NK-92 (cell line): Measurements from ENCODE around the gene ASB10.

Source experiments
- DNase-seq: peaks from one replicate; lab custom pipeline; 2025; ENCODE audit not compliant: unreplicated experiment; lab: John Stamatoyannopoulos, UW

ASB10 gene

DNA sequence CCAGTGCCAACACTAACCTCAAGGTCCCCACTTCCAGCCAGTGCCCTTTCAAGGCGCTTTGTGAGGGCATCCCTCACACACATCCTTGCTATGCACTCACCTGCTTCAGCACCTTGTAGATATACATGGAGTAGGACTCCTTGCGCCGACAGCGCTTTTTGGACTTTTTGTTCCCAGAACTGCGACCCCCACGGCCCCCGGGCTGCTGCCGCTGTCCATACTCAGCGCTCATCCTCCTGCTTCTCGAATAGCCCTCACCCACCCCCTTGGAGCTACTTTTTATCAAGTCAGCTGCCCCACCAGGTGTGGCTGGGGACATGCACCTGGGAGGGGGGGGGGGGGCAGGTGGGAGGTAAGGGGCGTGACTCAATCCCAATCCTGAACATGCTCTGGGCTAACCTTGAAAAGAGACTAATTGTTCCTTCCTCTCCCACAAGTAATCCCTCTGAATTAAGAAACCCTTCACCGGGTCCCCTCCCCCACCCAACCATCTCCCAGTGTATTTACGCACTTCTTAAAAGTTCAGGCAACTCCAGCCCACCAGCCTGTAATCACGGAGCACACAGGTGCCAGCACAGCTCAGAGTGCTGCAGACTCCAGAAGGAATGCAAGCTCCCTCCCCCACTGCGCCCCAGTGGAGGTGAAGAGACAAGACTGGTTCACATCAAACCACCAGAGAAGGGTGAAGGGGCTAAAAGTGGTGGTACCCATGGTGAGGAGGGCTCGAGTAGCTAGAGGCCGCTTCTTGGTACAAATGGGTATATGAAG is 23.2 kb upstream of the ASB10 start, which contains the start of gene H2BK1:
TSS of gene H2BK1 (minus strand) at position 402 of the 768 bp plus-strand sequence. CDS start at position 232, 170 bp downstream.
- DNase-seq: no peak

DNA sequence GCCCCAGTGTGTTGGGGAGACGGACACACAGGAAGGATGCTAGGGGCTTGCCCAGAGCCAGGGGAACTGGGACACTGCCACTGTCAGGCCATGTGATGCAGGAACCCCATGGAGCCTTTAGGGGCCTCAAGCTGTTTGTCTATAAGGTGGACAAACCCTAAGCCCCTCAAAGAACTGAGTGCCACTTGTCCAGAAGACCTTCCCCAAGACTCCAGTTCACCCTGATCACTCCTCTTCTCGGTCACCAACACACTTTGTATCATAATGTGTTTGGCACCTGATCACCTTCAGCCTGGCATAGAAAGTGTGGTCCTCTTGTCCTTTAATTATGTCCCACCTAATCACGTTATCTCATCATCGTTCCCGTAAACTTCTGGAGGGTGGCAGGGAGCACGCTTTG is 22.5 kb upstream of the ASB10 start:
- no peak for DNase-seq

DNA sequence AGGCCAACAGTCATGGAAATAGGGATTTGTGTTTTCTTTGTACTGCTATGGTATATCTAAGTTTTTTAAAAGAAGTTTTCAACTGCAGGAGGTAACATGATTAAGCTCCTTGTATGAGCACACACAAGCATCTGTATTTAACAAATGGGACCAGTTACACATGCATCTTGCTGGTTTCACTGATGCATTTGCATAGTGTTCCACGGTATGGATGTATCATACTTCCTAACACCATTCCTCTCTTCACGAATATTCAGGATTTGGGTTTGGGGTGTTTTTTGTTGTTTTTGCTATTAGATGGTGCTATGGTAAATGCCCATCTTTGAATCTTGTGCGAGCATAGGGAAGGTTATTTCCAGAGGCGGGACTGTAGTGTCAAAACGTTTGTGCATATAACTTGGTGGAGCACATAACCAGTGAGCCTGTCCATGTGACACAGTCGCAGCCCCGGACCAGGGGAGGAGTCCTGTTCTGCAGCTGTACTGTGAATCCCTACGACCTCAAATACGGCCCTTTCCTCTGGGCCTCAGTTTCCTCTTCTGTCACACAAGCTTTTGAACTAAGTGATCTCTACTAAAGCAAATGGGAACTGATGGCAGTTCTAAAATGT is 21.3 kb upstream of the ASB10 start:
- DNase-seq: no peak

DNA sequence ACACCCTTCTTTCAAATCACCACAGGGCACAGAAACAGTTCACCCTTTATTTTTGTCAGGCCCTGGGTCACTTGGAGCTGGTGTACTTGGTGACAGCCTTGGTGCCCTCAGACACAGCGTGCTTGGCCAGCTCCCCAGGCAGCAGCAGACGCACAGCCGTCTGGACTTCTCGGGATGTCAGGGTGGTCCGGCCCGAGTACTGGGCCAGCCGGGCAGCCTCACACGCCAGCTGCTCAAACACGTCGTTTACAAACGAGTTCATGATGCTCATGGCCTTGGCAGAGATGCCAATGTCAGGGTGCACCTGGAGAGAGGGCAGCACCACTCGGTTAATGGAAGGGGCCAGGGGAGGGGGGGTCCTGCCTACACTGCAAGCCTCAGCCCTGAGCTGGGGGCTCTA is 20.8 kb upstream of the ASB10 start:
- DNase-seq: no peak

DNA sequence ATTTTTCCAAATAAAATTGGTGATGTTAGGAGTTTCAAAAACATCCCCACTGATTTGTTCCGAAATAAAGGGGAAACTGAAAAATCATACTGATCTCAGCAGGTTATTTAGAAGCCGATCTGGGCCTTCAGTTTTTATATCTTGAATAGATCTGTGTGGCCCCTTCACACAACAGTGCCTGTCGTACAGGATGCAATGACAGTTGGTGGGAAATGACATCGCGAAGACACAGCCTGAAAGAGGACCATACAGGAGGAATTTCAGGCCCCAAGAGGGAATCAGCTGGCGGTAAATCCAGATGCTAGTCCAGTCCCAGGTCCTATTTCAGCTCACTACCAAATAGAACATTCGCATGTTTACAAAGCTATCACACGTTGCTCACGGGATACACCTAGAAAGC is 20.3 kb upstream of the ASB10 start:
- DNase-seq: no peak

DNA sequence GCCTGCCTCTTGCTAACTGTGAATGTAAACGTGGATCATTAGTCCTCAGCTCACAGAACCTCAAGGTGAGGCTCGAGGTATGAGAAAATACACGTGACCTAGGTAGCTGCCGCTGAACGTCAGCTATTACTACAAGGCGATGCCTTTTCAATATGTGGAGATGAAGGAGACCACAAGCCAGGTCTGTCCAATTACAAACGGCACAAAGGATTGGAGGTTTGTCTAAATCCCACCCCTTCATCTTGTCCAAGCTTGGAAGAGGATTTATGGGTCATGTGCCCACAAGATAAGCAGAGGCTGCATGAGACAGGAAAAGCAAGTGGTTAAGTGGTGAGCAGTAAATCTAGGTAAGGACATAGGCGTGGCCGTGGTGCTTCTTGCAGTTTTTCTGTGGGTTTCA is 19.9 kb upstream of the ASB10 start:
- no peak for DNase-seq

DNA sequence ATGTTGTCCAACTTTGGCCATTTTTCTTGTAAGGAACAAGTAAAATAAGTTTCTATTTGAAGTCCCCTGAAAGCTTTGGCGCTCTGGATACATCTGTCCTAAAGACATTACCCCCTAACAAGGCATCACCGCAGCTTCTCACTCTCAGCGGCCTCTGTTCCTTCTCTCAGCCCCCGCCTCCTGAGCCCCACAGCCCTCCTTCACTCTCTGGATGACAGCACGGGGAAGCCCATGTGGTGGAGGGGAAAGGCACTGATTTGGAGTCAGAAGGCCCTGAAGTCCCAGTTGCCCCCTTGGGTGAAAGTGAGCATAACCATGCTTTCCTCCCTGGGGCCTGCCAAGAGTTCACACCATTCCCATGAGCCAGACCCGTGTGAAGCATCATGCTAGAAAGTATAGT is 18.7 kb upstream of the ASB10 start:
- DNase-seq: no peak

DNA sequence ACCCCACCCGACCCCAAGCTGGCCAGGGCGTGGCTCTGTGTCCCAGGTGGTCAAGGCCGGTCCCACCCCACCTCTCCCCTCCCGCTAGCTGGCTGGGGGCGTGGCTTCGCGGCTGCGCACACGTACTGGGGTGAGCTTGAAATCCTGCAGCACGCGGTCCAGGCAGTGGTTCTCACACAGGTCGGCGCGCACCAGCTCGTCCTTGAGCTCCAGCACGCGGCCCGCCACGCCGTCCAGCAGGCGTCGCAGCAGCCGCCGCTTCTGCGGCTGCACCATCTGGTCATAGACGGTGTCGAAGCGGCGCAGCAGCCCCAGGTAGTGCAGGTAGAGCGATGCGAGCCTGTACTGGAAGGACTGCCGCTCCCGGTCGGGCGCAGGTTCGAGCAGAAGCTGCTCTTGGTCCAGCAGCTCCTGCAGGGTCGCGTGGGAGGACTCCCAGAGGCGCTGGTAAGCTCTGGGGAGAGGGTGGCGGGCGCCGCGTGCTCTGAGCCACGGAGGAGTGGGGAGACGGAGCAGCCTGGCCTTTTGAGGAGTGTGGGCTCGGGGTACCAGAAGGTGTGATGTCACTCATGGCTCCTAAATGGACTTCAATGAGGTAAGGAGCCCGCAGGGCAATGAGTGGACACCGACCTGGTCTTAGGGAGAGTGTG is 17.5 kb upstream of the ASB10 start:
- no peak for DNase-seq

DNA sequence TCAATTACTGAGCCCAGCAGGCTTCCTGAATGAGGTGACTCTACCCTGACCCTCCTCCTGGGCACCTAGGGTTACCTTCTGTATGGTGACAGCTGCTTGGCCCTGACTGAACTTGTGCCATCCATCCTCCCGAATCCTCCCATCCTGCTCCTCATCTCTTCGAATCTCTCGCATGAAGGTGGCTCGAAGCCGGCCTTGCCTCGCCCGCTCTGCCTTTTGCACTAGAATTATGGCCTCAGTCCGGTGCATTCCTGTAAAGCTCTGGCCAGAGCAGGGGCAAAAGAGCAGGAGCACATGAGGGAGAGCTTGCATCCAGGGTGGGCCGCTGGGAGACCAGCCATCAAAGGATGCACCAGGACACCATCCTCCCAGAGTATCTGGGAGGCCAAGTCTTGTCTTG is 15.8 kb upstream of the ASB10 start:
- no peak for DNase-seq

DNA sequence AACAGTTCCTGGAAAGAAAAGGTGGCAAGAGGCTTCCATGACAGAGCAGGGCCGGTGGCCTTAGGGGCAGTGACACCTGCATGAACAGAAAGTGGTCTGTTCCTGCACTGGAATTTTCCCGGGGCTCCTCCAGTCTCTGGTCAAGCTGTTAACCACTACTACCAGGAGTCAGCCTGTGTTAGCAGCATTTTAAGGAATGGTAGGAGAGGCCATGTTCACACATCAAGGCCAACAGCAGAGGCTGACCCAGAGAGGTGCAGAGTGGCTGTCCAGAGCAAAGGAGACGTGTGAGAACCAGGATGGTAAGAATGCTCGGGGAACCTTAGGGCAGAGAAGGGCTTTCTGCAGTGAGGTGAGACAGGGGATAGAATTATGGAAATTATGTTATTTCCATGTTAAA is 14.7 kb upstream of the ASB10 start:
- DNase-seq: no peak

DNA sequence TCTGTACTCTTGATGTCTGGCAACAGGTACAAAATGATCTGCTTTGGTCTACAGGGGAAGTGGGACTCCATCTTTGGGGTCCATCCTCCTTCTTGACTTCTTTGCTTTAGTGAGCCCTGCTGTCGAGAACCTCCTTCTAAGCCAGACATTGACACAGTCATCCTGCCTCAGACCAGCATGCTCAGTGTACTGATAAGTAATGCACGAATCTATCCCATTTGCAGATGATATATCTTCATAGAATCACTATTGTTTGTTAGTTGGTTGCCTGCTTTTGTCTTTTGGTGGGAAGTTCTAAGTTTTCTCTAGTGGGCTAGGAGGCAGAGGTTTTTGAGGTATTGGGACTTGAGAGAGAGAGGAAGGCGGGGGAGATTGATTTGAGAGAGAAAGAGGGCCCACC is 14.3 kb upstream of the ASB10 start:
- DNase-seq: no peak

DNA sequence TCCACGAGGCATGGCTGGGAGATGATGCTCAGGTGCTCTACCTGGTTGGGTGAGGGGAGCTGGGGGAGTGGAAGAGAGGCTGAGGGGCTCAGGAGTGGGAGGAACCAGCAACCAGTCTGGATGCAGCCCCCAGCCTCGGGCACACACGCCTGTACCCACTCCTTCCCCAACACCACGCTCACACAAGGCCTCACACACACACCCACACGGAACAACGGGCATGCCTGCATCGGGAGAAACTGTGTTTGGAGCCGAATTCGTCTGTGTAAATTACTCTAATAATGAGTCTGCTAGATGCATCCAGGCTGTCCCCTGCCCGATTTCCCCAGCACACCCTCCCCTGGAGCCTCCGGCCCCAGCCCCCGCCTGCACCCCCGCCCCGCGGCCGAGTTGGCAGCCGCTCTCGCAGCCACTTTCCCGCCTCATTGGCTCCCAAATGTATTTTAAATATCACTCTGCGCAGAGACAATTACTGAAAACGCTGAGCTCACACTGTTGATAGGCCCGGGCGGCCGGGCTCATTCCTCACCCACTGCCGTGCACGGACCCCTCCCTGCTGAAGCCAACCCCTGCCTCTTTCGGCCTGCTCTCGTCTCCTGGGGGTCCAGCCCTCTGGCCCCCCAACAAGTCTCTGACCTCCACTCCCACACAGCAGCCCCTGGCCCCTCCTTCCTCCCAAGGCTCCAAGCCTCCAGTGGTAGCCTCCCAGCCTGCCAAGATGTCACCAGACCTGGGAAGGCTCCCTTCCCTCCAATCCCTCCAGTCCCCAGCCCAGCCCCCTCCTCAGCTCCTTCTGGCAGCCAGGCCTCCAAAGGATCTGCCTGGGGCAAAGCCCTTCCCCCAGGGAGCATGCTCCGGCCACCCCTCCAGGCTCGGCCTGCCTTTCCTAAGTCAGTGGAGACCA is 12.1 kb upstream of the ASB10 start:
- no peak for DNase-seq

DNA sequence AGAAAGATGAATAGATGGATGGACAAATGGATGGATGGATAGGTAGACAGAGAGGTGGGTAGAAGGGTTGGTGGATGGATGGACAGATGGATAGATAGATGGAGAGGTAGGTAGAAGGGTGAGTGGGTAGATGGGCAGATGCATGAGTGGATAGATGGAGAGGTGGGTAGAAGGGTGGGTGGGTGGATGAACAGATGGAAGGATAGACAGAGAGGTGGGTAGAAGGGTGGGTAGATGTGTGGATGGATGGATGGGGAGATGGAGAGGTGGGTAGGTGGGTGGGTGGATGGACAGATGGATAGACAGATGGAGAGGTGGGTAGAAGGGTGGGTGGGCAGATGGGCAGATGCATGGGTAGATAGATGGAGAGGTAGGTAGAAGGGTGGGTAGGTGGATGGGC is 10.9 kb upstream of the ASB10 start:
- DNase-seq: no peak

DNA sequence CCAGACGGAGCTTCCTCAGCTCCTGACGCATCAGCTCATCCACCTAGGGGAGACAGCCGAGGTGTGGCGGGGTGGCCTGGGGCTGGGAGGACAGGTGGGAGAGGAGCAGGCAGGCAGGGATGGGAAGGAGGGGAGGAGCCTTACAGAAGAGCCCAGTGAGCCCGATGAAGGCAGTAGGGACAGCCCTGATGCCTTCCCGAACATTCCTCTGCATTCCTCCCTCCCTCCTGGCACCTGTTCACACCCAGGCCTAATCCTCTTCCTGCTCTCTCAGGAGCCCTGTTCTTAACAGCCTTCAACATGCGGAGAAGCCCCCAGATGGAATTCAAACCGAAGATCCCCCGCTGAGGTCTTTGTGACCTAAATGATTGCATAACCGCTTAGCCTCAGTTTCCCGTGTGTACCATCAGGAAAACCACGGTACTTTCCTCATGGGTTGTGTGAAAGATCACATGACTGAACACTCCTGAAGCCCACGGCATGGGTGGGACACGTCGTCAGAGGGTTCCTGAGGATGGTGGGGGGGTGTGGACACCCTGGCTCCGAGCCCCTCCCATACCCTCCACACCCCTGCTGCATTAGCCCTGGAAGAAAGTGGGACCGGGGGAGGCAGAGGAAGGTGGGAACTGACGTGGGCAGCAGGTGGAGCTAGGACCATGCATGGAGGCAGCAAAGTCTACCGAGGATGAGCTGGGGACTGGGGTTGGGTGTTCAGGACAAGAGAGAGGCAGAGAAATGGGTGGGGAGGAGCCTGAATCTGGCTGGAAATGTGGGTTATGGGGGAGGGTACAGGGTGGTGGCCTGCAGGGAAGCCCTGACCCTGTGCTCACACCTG is 8.8 kb upstream of the ASB10 start:
- no peak for DNase-seq

DNA sequence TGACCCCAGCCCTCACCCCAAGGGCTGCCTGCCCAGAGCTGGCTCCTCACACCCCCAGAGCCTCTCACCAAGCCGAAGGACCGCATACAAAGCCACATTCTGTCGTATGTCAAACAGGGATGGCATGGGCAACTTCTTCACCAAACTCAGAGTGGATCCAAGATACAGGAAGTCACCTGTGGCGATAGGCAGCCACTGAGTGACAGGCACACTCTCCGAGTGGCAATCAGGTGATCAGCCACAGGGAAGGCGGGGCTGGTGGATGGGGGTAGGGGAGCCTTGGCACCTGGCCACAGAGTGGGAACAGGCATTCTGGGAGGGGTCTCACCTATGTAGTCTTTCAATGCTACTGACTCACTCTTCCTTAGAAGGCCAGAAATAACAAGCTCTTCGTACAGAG is 7.1 kb upstream of the ASB10 start:
- DNase-seq: no peak

DNA sequence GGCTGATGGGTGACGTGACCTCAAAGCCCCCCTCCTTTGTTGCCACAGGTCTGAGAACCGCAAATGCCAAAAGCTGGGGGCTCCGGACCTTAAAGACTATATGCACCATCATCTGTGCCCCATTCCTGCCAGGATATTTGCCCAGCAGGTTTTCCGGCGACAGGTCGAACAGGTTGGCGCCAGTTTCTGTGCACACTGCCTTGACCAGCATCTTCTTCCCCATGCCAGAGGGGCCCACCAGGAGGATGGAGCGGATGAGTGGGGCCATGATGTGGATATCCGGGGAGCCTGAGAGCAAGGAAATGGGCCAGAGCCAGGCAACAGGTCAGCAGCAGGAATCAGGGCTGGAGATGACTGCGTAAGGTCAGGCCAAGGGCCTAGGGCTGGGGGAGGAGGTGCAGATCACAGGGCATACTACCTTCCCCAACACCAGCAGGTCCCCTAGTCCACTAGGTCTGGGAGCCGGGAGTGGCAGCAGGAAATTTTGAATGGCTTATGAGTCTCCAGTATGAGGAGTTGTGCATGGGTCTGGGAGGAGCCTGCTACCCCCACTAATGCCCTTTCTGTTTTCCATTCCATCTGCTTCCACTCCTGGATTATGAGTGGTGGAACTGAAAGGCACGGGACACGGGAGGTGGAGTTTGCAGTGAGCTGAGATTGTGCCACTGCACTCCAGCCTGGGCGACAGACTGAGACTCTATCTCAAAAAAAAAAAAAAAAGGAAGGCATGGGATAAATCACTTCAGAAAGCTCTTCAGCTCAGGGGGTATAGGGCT is 6.3 kb upstream of the ASB10 start:
- no peak for DNase-seq

DNA sequence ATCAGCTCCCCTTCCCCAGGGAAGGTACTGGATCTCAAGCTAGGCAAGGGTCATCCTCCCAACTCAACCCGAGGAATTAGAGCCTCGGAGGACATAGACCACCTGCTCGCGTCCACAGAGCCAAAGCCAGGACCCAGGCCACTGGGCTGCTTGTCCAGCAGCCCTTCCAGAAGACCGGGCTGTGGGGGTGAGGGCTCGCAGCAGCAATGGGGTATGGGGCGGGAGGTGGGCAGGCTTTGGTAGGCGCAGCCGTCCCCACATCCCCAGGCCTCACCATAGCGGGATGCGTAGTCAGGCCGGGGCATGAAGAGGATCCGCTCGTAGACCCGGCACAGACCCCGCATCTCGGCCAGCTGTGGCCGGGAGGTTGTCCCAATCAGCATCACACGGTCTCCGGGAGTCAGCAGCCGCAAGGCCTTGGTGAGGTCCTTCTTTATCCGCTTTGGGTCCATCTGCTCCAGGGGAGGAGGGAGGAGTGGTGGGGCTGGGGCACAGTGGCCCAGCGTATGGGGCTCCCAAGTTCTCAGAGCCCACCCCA is 5.0 kb upstream of the ASB10 start:
- no peak for DNase-seq

DNA sequence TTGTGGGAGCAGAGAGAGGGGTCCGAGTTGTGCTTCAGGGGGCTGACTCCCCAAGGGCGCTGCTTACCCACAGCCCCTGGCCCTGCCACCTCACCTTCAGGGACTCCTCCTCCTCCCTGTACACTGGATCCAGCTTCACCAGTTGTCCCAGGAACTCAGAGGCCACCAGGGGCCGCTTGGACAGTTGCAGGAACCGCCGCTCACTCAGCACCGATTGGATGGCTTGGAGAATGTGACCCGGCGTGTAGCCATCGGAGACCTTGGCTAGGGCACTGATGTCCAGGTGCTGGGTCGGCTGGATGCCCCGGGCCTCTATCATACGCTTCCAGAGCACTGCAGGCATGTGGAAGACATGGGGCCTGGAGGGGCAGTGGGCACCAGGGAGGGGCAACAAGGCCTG is 4.5 kb upstream of the ASB10 start:
- no peak for DNase-seq

DNA sequence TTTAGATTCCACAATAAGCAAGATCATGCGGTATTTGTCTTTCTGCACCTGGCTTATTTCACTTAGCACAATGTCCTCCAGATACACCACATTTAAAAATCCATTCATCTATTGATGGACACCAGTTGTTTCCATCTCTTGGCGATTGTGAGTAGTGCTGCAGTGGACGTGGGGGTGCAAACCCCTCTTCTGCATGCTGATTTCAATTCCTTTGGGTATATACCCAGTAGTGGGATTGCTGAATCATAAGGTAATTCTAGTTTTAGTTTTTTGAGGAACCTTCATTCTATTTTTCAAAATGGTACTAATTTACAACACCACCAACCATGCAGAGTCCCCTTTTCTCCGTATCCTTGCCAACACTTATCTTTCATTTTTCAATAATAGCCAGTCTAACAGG is 2.0 kb upstream of the ASB10 start:
- DNase-seq: no peak

DNA sequence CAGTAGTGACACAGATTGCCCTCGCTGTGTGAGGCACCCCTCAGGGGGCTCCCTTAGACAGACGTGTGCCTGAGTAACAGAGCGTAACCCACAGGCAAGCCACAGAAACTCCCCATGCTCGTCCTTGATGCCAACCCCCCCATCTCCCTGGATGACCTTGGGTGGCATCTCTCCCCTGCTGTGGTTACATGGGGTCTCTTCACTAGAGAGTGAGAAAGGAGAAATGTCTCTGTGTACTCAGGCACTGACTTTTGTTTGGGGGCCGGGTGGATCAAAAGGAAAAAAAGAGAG is 1.1 kb upstream of the ASB10 start:
- DNase-seq: no peak
